ENCODE measurements around the gene SSRP1.

- no peak for TF ChIP-seq EZH2phosphoT487 (IDR thresholded peaks at IDR 0.05; ENCODE audit: borderline replicate concordance)
- no peak for TF ChIP-seq CTCF (conservative IDR thresholded peaks at IDR 0.05; ENCODE audit: low read length)
Observed at GRCh38 chr11:57323167-57323854, 12.4 kb downstream of the SSRP1 start.

All from Loucy (cell line).